HEK293 (cell line): Measurements from ENCODE around the gene TBX15.

ENCODE experiments used
- CTCF ChIA-PET: fragments of 350-600 bp; formaldehyde crosslinking; extraction: SDS; loops from one replicate; lab custom pipeline; 2021; ENCODE audit warnings: antibody characterized with exemption; lab: Yijun Ruan, JAX
- POLR2A ChIA-PET: fragments of 300-600 bp; formaldehyde crosslinking; extraction: SDS; loops from one replicate; lab custom pipeline; 2020; ENCODE audit warnings: antibody characterized with exemption, inconsistent platforms; lab: Yijun Ruan, JAX
- H3K27ac ChIP-seq: fragments of 200-500 bp; sonication (Bioruptor generic); 2 replicates; pipeline ENCODE4 v1.5.1; 2014; ENCODE audit warnings: low read depth, low read length, control low read depth, inconsistent platforms; ENCODE audit errors: extremely low read depth
- H3K36me3 ChIP-seq, 2 experiments: fragments of 200-500 bp in 1 of 2; sonication (Bioruptor generic) in 1 of 2; 1 replicate in 1 of 2; 2 replicates in 1 of 2; pipeline ENCODE4 v1.5.1; 2014 to 2017; ENCODE audit warnings: inconsistent platforms in 2 of 2, low read length in 2 of 2; ENCODE audit not compliant: control insufficient read depth in 2 of 2, insufficient read depth in 1 of 2
- H3K4me1 ChIP-seq: fragments of 200-500 bp; sonication (Bioruptor generic); 2 replicates; pipeline ENCODE4 v1.5.1; 2014; ENCODE audit warnings: mild to moderate bottlenecking, low read length, inconsistent platforms; ENCODE audit not compliant: control insufficient read depth, insufficient read depth
- H3K4me3 ChIP-seq: 2 replicates; pipeline ENCODE4 v1.5.1; 2011; ENCODE audit warnings: low read depth, mild to moderate bottlenecking, control low read depth, low read length, moderate library complexity
- H3K9me3 ChIP-seq: fragments of 200-500 bp; sonication (Bioruptor generic); 2 replicates; pipeline ENCODE4 v1.5.1; 2014; ENCODE audit warnings: low read depth, low read length, inconsistent platforms; ENCODE audit not compliant: control insufficient read depth, insufficient read depth
- MYNN ChIP-seq: fragments of 450-650 bp; formaldehyde crosslinking; IDR thresholded peaks from 2 replicates; pipeline ENCODE4 v1.5.1; 2016; ENCODE audit warnings: missing biosample characterization, missing genetic modification characterization, borderline replicate concordance
- ZBTB48 ChIP-seq: fragments of 450-650 bp; formaldehyde crosslinking; IDR thresholded peaks from 2 replicates; pipeline ENCODE4 v1.5.1; 2016; ENCODE audit warnings: missing biosample characterization, missing genetic modification characterization
- ZBTB7A ChIP-seq: fragments of 450-650 bp; formaldehyde crosslinking; IDR thresholded peaks from 2 replicates; pipeline ENCODE4 v1.5.1; 2016; ENCODE audit warnings: low read depth, missing biosample characterization, missing genetic modification characterization
- ZBTB8A ChIP-seq: fragments of 450-650 bp; formaldehyde crosslinking; IDR thresholded peaks from 2 replicates; pipeline ENCODE4 v1.5.1; 2016; ENCODE audit warnings: missing biosample characterization, missing genetic modification characterization
- ZNF10 ChIP-seq: fragments of 450-650 bp; formaldehyde crosslinking; IDR thresholded peaks from 2 replicates; pipeline ENCODE4 v1.5.1; 2017; ENCODE audit warnings: missing biosample characterization, missing genetic modification characterization
- ZNF112 ChIP-seq: fragments of 450-650 bp; formaldehyde crosslinking; IDR thresholded peaks from 2 replicates; pipeline ENCODE4 v1.5.0; 2017; ENCODE audit warnings: missing biosample characterization, missing genetic modification characterization
- ZNF133 ChIP-seq: fragments of 450-650 bp; formaldehyde crosslinking; IDR thresholded peaks from 2 replicates; pipeline ENCODE4 v1.5.1; 2016; ENCODE audit warnings: missing biosample characterization, missing genetic modification characterization
- ZNF214 ChIP-seq: fragments of 450-650 bp; formaldehyde crosslinking; IDR thresholded peaks from 2 replicates; pipeline ENCODE4 v1.5.1; 2017; ENCODE audit warnings: missing biosample characterization, mild to moderate bottlenecking, missing genetic modification characterization, borderline replicate concordance
- ZNF221 ChIP-seq: fragments of 450-650 bp; formaldehyde crosslinking; IDR thresholded peaks from 2 replicates; pipeline ENCODE4 v1.5.1; 2017; ENCODE audit warnings: missing biosample characterization, missing genetic modification characterization, borderline replicate concordance
- ZNF223 ChIP-seq: fragments of 450-650 bp; formaldehyde crosslinking; IDR thresholded peaks from 2 replicates; pipeline ENCODE4 v1.5.1; 2016; ENCODE audit warnings: missing biosample characterization, missing genetic modification characterization
- ZNF24 ChIP-seq: fragments of 450-650 bp; formaldehyde crosslinking; IDR thresholded peaks from 2 replicates; pipeline ENCODE4 v1.5.1; 2016; ENCODE audit warnings: missing biosample characterization, missing genetic modification characterization
- ZNF324 ChIP-seq: fragments of 450-650 bp; formaldehyde crosslinking; IDR thresholded peaks from 2 replicates; pipeline ENCODE4 v1.5.1; 2016; ENCODE audit warnings: missing biosample characterization, missing genetic modification characterization
- ZNF558 ChIP-seq: fragments of 450-650 bp; formaldehyde crosslinking; IDR thresholded peaks from 2 replicates; pipeline ENCODE4 v1.5.1; 2016; ENCODE audit warnings: missing biosample characterization, missing genetic modification characterization
- ZNF623 ChIP-seq: fragments of 450-650 bp; formaldehyde crosslinking; IDR thresholded peaks from 2 replicates; pipeline ENCODE4 v1.5.1; 2016; ENCODE audit warnings: missing biosample characterization, missing genetic modification characterization
- ZNF624 ChIP-seq: fragments of 450-650 bp; formaldehyde crosslinking; IDR thresholded peaks from 2 replicates; pipeline ENCODE4 v1.5.1; 2017; ENCODE audit warnings: missing biosample characterization, missing genetic modification characterization
- ZNF629 ChIP-seq: fragments of 450-650 bp; formaldehyde crosslinking; IDR thresholded peaks from 2 replicates; pipeline ENCODE4 v1.5.1; 2017; ENCODE audit warnings: missing biosample characterization, missing genetic modification characterization
- ZNF654 ChIP-seq: fragments of 450-650 bp; formaldehyde crosslinking; IDR thresholded peaks from 2 replicates; pipeline ENCODE4 v1.5.1; 2016; ENCODE audit warnings: low read depth, missing biosample characterization, missing genetic modification characterization
- ZNF660 ChIP-seq: fragments of 450-650 bp; IDR thresholded peaks from 2 replicates; pipeline ENCODE4 v1.5.1; 2018; ENCODE audit warnings: missing biosample characterization, mild to moderate bottlenecking, missing genetic modification characterization
- ZNF76 ChIP-seq: fragments of 450-650 bp; formaldehyde crosslinking; IDR thresholded peaks from 2 replicates; pipeline ENCODE4; 2016; ENCODE audit warnings: low read depth, missing biosample characterization, missing genetic modification characterization, borderline replicate concordance
- ZNF843 ChIP-seq: fragments of 450-650 bp; formaldehyde crosslinking; IDR thresholded peaks from 2 replicates; pipeline ENCODE4 v1.5.1; 2016; ENCODE audit warnings: missing biosample characterization, missing genetic modification characterization
- ZSCAN16 ChIP-seq: fragments of 450-650 bp; formaldehyde crosslinking; IDR thresholded peaks from 2 replicates; pipeline ENCODE4 v1.5.1; 2016; ENCODE audit warnings: missing biosample characterization, missing genetic modification characterization
- TF ChIP-seq, protein P1 (sequence below): fragments of 450-650 bp; formaldehyde crosslinking; optimal IDR thresholded peaks from 2 replicates; pipeline ENCODE3; 2016; ENCODE audit warnings: missing biosample characterization, mild to moderate bottlenecking, missing genetic modification characterization
- TF ChIP-seq, protein P2 (sequence below): fragments of 450-650 bp; formaldehyde crosslinking; IDR thresholded peaks from 2 replicates; pipeline ENCODE4 v1.5.1; 2016; ENCODE audit warnings: missing biosample characterization, missing genetic modification characterization
- TF ChIP-seq, protein P3 (sequence below): fragments of 450-650 bp; formaldehyde crosslinking; IDR thresholded peaks from 2 replicates; pipeline ENCODE4 v1.5.1; 2016; ENCODE audit warnings: missing biosample characterization, missing genetic modification characterization
- TF ChIP-seq, protein P4 (sequence below): fragments of 450-650 bp; formaldehyde crosslinking; IDR thresholded peaks from 2 replicates; pipeline ENCODE4 v1.5.1; 2016; ENCODE audit warnings: missing biosample characterization, missing genetic modification characterization, borderline replicate concordance

Gene TBX15

DNA sequence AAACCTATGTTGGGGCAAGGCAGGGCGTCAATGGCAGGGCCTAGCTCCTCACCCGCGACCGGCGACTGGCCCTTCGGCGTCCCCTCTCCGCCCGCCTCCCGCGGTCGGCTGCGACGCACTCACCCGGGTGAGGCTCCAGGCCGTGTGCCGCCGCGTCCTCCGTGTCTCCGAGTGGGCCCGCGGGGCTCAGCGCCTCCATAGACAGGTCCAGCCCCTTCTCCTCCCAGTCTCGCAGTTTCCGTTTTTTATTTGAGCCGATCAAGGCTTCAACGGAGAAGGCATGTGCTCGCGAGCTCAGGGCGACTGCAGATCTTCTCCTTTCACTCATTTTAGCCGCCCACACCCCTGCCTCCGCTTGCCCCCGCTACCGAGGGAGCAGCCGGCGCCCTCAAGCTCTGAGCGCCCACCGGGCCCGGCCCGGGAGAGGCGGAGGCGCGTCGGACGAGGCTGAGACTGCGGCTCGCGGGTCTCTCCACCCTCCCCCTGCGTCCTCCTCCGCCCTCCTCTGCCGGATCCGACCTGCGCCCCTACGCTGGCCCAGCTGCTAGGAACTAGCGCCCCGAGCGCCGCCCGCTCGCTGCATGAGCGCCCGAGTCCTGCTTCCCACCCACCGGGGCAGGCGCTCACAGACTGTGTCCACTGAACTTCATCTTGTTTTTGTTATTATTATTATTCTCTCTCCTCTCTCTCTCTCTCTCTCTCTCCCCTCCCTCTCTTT, 516 bp downstream of the TBX15 start:
- H3K9me3 ChIP-seq = no peaks in the 10 kb centered on the region
- H3K4me1 ChIP-seq = no peaks in the 10 kb centered on the region
- TF ChIP-seq ZNF112 = no peak
- TF ChIP-seq, protein P1, sequence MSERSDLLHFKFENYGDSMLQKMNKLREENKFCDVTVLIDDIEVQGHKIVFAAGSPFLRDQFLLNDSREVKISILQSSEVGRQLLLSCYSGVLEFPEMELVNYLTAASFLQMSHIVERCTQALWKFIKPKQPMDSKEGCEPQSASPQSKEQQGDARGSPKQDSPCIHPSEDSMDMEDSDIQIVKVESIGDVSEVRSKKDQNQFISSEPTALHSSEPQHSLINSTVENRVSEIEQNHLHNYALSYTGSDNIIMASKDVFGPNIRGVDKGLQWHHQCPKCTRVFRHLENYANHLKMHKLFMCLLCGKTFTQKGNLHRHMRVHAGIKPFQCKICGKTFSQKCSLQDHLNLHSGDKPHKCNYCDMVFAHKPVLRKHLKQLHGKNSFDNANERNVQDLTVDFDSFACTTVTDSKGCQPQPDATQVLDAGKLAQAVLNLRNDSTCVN (tag by site-specific recombination) = no peak
- TF ChIP-seq ZBTB8A (tag by site-specific recombination) = no peak
- no peak for TF ChIP-seq ZNF660 (tag by site-specific recombination)
- TF ChIP-seq ZBTB48 (tag by site-specific recombination) = no peak
- no peak for TF ChIP-seq ZNF654
- TF ChIP-seq, protein P2, sequence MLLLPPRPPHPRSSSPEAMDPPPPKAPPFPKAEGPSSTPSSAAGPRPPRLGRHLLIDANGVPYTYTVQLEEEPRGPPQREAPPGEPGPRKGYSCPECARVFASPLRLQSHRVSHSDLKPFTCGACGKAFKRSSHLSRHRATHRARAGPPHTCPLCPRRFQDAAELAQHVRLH (tag by site-specific recombination) = no peak
- TF ChIP-seq MYNN = no peak
- no peak for TF ChIP-seq ZBTB7A (tag by site-specific recombination)
- no peak for TF ChIP-seq ZNF221
- no peak for TF ChIP-seq ZNF558 (tag by site-specific recombination)
- H3K36me3 ChIP-seq = no peaks in the 10 kb centered on the region
- CTCF ChIA-PET = no interaction called here
- POLR2A ChIA-PET = no interaction called here
- no peak overlapping the region; the same call in 1 of the 2 replicates for H3K27ac ChIP-seq
- no peak overlapping the region for H3K4me3 ChIP-seq

DNA sequence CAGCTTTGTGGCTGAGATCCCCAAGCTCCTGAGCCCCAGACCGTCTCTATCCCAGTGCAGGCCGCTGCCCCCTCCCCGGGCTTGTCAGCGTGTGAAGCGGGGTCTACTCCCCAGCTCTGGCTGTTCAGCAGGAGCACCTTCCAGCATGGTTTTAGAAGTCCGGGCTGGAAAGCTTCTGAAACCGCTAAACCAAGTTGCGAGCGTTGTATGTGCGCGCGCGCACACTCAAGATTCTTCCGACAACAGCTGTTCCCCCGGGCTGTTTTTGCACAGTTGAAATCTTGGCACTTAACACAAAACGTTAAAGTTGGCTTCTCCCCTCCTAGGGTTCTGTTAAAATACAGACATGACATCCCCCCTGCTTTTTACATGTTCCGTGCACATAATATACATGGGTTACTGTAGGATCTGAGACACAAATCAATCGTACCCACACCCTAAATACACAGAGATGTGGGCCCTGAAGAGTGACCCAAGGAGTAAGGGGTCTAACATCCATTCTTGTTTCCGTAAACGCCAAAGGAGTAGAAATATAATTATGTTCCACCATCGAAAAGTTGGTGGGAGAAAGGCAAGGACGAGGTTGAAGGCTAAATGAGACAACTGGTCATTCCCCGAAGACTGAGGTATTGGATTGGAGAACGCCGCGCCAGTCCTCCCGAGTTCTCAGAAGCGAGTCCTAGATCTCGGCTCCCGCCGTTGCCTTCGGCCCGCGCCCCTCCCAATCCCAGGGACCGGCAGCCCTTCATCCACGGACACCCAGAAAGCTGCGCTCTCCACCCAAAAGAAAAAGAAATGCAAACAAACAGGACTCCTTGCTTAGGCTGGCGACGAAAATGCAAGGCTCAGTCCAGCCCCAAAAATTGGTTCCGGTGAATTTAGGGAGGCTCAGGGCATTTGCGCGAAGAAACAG, 1.3 kb downstream of the TBX15 start:
- H3K9me3 ChIP-seq = no peaks in the 10 kb centered on the region
- ChIA-PET POLR2A (no interaction called here), CTCF (no interaction called here)
- H3K4me1 ChIP-seq = no peaks in the 10 kb centered on the region
- no peak overlapping the region for H3K27ac ChIP-seq
- H3K36me3 ChIP-seq = no peaks in the 10 kb centered on the region
- no peak overlapping the region for H3K4me3 ChIP-seq
- TF ChIP-seq ZNF843 (no peak), ZNF324 (tag by site-specific recombination) (no peak), ZNF10 (tag by site-specific recombination) (no peak), ZSCAN16 (tag by site-specific recombination) (no peak), ZNF629 (tag by site-specific recombination) (no peak), ZNF624 (tag by site-specific recombination) (no peak), ZNF133 (no peak), ZNF24 (no peak), ZNF76 (tag by site-specific recombination) (no peak), ZNF223 (tag by site-specific recombination) (no peak), ZNF221 (no peak), ZNF623 (tag by site-specific recombination) (no peak), ZNF214 (tag by site-specific recombination) (no peak)
- TF ChIP-seq, protein P3, sequence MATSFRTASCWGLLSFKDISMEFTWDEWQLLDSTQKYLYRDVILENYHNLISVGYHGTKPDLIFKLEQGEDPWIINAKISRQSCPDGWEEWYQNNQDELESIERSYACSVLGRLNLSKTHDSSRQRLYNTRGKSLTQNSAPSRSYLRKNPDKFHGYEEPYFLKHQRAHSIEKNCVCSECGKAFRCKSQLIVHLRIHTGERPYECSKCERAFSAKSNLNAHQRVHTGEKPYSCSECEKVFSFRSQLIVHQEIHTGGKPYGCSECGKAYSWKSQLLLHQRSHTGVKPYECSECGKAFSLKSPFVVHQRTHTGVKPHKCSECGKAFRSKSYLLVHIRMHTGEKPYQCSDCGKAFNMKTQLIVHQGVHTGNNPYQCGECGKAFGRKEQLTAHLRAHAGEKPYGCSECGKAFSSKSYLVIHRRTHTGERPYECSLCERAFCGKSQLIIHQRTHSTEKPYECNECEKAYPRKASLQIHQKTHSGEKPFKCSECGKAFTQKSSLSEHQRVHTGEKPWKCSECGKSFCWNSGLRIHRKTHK (tag by site-specific recombination) = no peak
- TF ChIP-seq, protein P4, sequence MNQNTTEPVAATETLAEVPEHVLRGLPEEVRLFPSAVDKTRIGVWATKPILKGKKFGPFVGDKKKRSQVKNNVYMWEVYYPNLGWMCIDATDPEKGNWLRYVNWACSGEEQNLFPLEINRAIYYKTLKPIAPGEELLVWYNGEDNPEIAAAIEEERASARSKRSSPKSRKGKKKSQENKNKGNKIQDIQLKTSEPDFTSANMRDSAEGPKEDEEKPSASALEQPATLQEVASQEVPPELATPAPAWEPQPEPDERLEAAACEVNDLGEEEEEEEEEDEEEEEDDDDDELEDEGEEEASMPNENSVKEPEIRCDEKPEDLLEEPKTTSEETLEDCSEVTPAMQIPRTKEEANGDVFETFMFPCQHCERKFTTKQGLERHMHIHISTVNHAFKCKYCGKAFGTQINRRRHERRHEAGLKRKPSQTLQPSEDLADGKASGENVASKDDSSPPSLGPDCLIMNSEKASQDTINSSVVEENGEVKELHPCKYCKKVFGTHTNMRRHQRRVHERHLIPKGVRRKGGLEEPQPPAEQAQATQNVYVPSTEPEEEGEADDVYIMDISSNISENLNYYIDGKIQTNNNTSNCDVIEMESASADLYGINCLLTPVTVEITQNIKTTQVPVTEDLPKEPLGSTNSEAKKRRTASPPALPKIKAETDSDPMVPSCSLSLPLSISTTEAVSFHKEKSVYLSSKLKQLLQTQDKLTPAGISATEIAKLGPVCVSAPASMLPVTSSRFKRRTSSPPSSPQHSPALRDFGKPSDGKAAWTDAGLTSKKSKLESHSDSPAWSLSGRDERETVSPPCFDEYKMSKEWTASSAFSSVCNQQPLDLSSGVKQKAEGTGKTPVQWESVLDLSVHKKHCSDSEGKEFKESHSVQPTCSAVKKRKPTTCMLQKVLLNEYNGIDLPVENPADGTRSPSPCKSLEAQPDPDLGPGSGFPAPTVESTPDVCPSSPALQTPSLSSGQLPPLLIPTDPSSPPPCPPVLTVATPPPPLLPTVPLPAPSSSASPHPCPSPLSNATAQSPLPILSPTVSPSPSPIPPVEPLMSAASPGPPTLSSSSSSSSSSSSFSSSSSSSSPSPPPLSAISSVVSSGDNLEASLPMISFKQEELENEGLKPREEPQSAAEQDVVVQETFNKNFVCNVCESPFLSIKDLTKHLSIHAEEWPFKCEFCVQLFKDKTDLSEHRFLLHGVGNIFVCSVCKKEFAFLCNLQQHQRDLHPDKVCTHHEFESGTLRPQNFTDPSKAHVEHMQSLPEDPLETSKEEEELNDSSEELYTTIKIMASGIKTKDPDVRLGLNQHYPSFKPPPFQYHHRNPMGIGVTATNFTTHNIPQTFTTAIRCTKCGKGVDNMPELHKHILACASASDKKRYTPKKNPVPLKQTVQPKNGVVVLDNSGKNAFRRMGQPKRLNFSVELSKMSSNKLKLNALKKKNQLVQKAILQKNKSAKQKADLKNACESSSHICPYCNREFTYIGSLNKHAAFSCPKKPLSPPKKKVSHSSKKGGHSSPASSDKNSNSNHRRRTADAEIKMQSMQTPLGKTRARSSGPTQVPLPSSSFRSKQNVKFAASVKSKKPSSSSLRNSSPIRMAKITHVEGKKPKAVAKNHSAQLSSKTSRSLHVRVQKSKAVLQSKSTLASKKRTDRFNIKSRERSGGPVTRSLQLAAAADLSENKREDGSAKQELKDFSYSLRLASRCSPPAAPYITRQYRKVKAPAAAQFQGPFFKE = no peak
